ENCODE results near the gene DUSP8. TPM values are rescaled to one million over a fixed set of nuclear protein-coding genes. Genes with fewer than 3 reads are reported as not detected.

Gene DUSP8
- total RNA-seq, 1 experiment from 2014 or later, result 4.4 TPM

GRCh38 chr11:1536065-1536843 lies 35.8 kb downstream of the DUSP8 start:
- H3K79me1 ChIP-seq (ENCODE audit: insufficient read depth, low read depth, low read length, poor library complexity, severe bottlenecking), result peaks cover 3% of the 10 kb centered on the region

More at GRCh38 chr11:1536065-1536843, 35.8 kb downstream of the DUSP8 start:
- no peak overlapping the region for H3K9ac ChIP-seq (ENCODE audit: extremely low read depth, insufficient read length, low read length)
- TF ChIP-seq CTCF (conservative IDR thresholded peaks at IDR 0.05), result no peak
- no peaks in the 10 kb centered on the region; the same call in 1 of the 2 replicates for H3K27me3 ChIP-seq (ENCODE audit: insufficient read depth, low read length)
- H3T11ph ChIP-seq (ENCODE audit: low read length), result no peak overlapping the region
- H2BK12ac ChIP-seq (ENCODE audit: insufficient read length, low read depth, low read length), result no peak overlapping the region
- no peak overlapping the region for H2AK5ac ChIP-seq (ENCODE audit: insufficient read length, low read length)
- H2BK5ac ChIP-seq (ENCODE audit: insufficient read length, low read length), result no peak overlapping the region
- no peaks in the 10 kb centered on the region for H3K9me3 ChIP-seq (ENCODE audit: control insufficient read depth, low read depth, low read length)
- H3K27ac Mint-ChIP-seq, result peak overlapping the region in 1 of 3 experiments; percentile 22; a peak in 1 of 7 replicates
- no peak overlapping the region for H4K8ac ChIP-seq (replicated peaks; ENCODE audit: insufficient read length, low read depth, low read length)
- no peaks in the 10 kb centered on the region for H3K9me3 Mint-ChIP-seq
- no peak overlapping the region for H2BK120ac ChIP-seq (ENCODE audit: low read depth, low read length, poor library complexity, severe bottlenecking)
- no peak overlapping the region for H3K4me3 Mint-ChIP-seq
- no peak overlapping the region for H3K23ac ChIP-seq (ENCODE audit: insufficient read length, low read depth, low read length)
- no peaks in the 10 kb centered on the region for H3K23me2 ChIP-seq (ENCODE audit: insufficient read length, low read depth, low read length, poor library complexity, severe bottlenecking)
- peaks cover 0 to 7% of the 10 kb centered on the region in 2 experiments; a peak in 2 of 4 replicates for H3K4me1 Mint-ChIP-seq
- H3K4me2 ChIP-seq (ENCODE audit: insufficient read depth, insufficient read length, low read length), result no peak overlapping the region
- no peaks in the 10 kb centered on the region for H3K36me3 Mint-ChIP-seq (ENCODE audit: insufficient read depth in 1 of 3, low read depth in 3 of 3)
- H2BK20ac ChIP-seq (ENCODE audit: low read depth, low read length, poor library complexity, severe bottlenecking), result no peak overlapping the region
- no peak overlapping the region for H3K14ac ChIP-seq (ENCODE audit: insufficient read depth, low read length)
- no peak overlapping the region for H3K56ac ChIP-seq (ENCODE audit: insufficient read length, low read depth, low read length)
- no peak overlapping the region for H2AFZ ChIP-seq (ENCODE audit: low read length)
- H3K18ac ChIP-seq (ENCODE audit: insufficient read length, low read depth, low read length), result no peak overlapping the region
- no peaks in the 10 kb centered on the region for H3K79me2 ChIP-seq (ENCODE audit: insufficient read depth, low read length)
- H3K27ac ChIP-seq (ENCODE audit: insufficient read length, low read depth, low read length), result no peak overlapping the region
- no peak overlapping the region for H3K4ac ChIP-seq (ENCODE audit: low read depth, low read length)
- no peaks in the 10 kb centered on the region for H3K4me1 ChIP-seq (ENCODE audit: insufficient read depth, low read length)
- WGBS (ENCODE audit: extremely low coverage, insufficient read length, low lambda C conversion rate), result no CpG with 5 or more reads among the region's 16 CpGs
- no peak for DNase-seq
- no peak overlapping the region for H2BK15ac ChIP-seq (ENCODE audit: low read depth, low read length)
- H4K91ac ChIP-seq (ENCODE audit: insufficient read length, low read depth, low read length), result no peak overlapping the region
- peaks cover 37% of the 10 kb centered on the region for H3K27me3 Mint-ChIP-seq (ENCODE audit: low read depth)
- H4K5ac ChIP-seq (ENCODE audit: insufficient read length, low read depth, low read length), result no peak overlapping the region
- peaks cover 3% of the 10 kb centered on the region for H4K20me1 ChIP-seq (ENCODE audit: control insufficient read depth, insufficient read depth, insufficient read length)
